ENCODE data around the gene CAMTA1.

- TF ChIP-seq CTCF (IDR thresholded peaks at IDR 0.05) (no peak), POLR2A (IDR thresholded peaks at IDR 0.05) (no peak)
These were observed 364.0 kb downstream of the CAMTA1 start for GRCh38 chr1:7149080-7149838.
